Keratinocyte (primary cell): ENCODE measurements around the gene EFNB3. TPM values are rescaled to one million over a fixed set of nuclear protein-coding genes. Genes with fewer than 3 reads are reported as not detected.

Source experiments
- DNase-seq: peaks from one replicate; pipeline ENCODE4 v3.0.0-alpha.2; 2011; ENCODE audit warnings: low read depth, missing footprints, low spot score
- FAIRE-seq: peaks from 2 replicates; lab custom pipeline; 2011; peaks lifted over from hg19 to GRCh38; lab: Jason Lieb, UNC
- H2AFZ ChIP-seq: 2 replicates; pipeline ENCODE4 v1.6.0; 2012; ENCODE audit warnings: low read length, control low read depth, inconsistent platforms; ENCODE audit not compliant: control insufficient read depth
- H3K27ac ChIP-seq: 2 replicates; pipeline ENCODE4 v1.5.1; 2011; ENCODE audit warnings: low read length; ENCODE audit not compliant: control insufficient read depth, insufficient read depth
- H3K27me3 ChIP-seq: 3 replicates; pipeline ENCODE4 v1.6.0; 2011; ENCODE audit warnings: low read length; ENCODE audit not compliant: control insufficient read depth, insufficient read depth; ENCODE audit errors: extremely low read depth
- H3K36me3 ChIP-seq, 2 experiments: 2 replicates in 1 of 2; 3 replicates in 1 of 2; pipeline ENCODE4 v1.5.1; 2011; ENCODE audit warnings: low read length in 2 of 2, mild to moderate bottlenecking in 1 of 2; ENCODE audit not compliant: control insufficient read depth in 2 of 2, insufficient read depth in 2 of 2; ENCODE audit errors: extremely low read depth in 1 of 2
- H3K4me1 ChIP-seq: 3 replicates; pipeline ENCODE4 v1.5.1; 2011; ENCODE audit warnings: low read length; ENCODE audit not compliant: control insufficient read depth, insufficient read depth; ENCODE audit errors: extremely low read depth
- H3K4me2 ChIP-seq: 3 replicates; pipeline ENCODE4 v1.6.0; 2011; ENCODE audit warnings: low read depth, low read length; ENCODE audit not compliant: control insufficient read depth, insufficient read depth; ENCODE audit errors: extremely low read depth
- H3K4me3 ChIP-seq, 3 experiments: fragments of 200-600 bp in 1 of 3; sonication (generic) in 1 of 3; 2 replicates in 2 of 3; 3 replicates in 1 of 3; pipeline ENCODE4 v1.5.1; 2011 to 2016; ENCODE audit warnings: low read length in 3 of 3, mild to moderate bottlenecking in 3 of 3, control low read depth in 2 of 3, inconsistent platforms in 1 of 3, low read depth in 1 of 3, mixed read lengths in 1 of 3, mixed run types in 1 of 3, moderate library complexity in 1 of 3; ENCODE audit not compliant: control insufficient read depth in 2 of 3, insufficient read depth in 2 of 3; ENCODE audit errors: extremely low read depth in 1 of 3
- H3K79me2 ChIP-seq: 2 replicates; pipeline ENCODE4 v1.6.0; 2012; ENCODE audit warnings: low read length; ENCODE audit not compliant: control insufficient read depth, insufficient read depth
- H3K9ac ChIP-seq: 3 replicates; pipeline ENCODE4 v1.6.0; 2011; ENCODE audit warnings: low read length; ENCODE audit not compliant: control insufficient read depth, insufficient read depth; ENCODE audit errors: extremely low read depth
- H3K9me1 ChIP-seq: 3 replicates; pipeline ENCODE4 v1.6.0; 2011; ENCODE audit warnings: low read length; ENCODE audit not compliant: control insufficient read depth, insufficient read depth; ENCODE audit errors: extremely low read depth
- H3K9me3 ChIP-seq: 2 replicates; pipeline ENCODE4 v1.5.1; 2012; ENCODE audit warnings: low read depth, low read length; ENCODE audit not compliant: control insufficient read depth
- H4K20me1 ChIP-seq: 3 replicates; pipeline ENCODE4 v1.6.0; 2011; ENCODE audit warnings: low read length; ENCODE audit not compliant: control insufficient read depth, insufficient read depth; ENCODE audit errors: extremely low read depth
- EZH2 ChIP-seq: IDR thresholded peaks from one replicate; pipeline ENCODE4 v1.6.1; 2012; ENCODE audit warnings: inconsistent platforms, mild to moderate bottlenecking, low read length, moderate library complexity
- dilution Hi-C: fragments of 300-500 bp; cut with MboI; formaldehyde crosslinking; loops from one replicate; pipeline ENCODE4 v1.7.0; 2020; ENCODE audit warnings: low sequenced_read_pairs; ENCODE audit not compliant: extremely low pct_ligation_motif_present
- polyA plus RNA-seq, 5 experiments: library from polyadenylated mRNA; depleted of rRNA in 3 of 5; stranded (reverse) in 3 of 5; stranded (forward) in 1 of 5; unstranded in 1 of 5; fragments of >200 nt; gene quantifications; 1 replicate in 1 of 5; 2 replicates in 3 of 5; 3 replicates in 1 of 5; pipeline versions ENCODE4 v1.2.1 to v1.2.3, GENCODE V29; 2011 to 2012; ENCODE audit warnings: missing spikeins in 2 of 5, low read depth in 1 of 5, low replicate concordance in 1 of 5
- TF ChIP-seq, protein P1 (sequence below), 3 experiments: IDR thresholded peaks in 1 of 3; conservative IDR thresholded peaks in 1 of 3; optimal IDR thresholded peaks in 1 of 3; 2 replicates in 2 of 3; 3 replicates in 1 of 3; pipeline versions ENCODE3 to v1.5.1; 2011; ENCODE audit warnings: low read length in 3 of 3, mild to moderate bottlenecking in 3 of 3, moderate library complexity in 2 of 3, control low read depth in 1 of 3, inconsistent platforms in 1 of 3; ENCODE audit not compliant: insufficient read depth in 2 of 3; ENCODE audit errors: extremely low read depth in 1 of 3

EFNB3 gene
- polyA plus RNA-seq, 1 donor (not counting 4 experiments of a cell fraction or from before 2014, with no cell fraction given): 4.1 TPM

DNA sequence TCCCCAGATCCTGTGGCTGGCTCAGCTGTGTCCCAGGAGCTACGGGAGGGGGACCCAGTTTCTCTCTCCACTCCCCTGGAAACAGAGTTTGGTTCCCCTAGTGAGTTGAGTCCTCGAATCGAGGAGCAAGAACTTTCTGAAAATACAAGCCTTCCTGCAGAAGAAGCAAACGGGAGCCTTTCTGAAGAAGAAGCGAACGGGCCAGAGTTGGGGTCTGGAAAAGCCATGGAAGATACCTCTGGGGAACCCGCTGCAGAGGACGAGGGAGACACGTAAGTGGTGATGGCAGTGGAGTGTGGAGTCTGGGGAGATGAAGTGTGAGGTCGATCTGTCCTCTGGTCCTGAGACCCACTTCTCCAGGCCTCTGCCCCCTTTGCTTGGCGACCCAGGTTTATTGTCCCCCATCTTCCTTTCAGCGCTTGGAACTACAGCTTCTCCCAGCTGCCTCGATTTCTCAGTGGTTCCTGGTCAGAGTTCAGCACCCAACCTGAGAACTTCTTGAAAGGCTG is 16.1 kb upstream of the EFNB3 start:
- DNase-seq: no peak
- no peaks in the 10 kb centered on the region for H3K27me3 ChIP-seq
- peaks cover 18% of the 10 kb centered on the region for H3K4me1 ChIP-seq
- H2AFZ ChIP-seq: peak overlapping the region; percentile 93
- H3K79me2 ChIP-seq: peaks cover 39% of the 10 kb centered on the region
- peak overlapping the region; percentile 90 for H3K9ac ChIP-seq
- dilution Hi-C loops: no loop called here
- H3K4me2 ChIP-seq: peak overlapping the region; percentile 94
- H3K27ac ChIP-seq: peak overlapping the region; percentile 65
- TF ChIP-seq, protein P1, sequence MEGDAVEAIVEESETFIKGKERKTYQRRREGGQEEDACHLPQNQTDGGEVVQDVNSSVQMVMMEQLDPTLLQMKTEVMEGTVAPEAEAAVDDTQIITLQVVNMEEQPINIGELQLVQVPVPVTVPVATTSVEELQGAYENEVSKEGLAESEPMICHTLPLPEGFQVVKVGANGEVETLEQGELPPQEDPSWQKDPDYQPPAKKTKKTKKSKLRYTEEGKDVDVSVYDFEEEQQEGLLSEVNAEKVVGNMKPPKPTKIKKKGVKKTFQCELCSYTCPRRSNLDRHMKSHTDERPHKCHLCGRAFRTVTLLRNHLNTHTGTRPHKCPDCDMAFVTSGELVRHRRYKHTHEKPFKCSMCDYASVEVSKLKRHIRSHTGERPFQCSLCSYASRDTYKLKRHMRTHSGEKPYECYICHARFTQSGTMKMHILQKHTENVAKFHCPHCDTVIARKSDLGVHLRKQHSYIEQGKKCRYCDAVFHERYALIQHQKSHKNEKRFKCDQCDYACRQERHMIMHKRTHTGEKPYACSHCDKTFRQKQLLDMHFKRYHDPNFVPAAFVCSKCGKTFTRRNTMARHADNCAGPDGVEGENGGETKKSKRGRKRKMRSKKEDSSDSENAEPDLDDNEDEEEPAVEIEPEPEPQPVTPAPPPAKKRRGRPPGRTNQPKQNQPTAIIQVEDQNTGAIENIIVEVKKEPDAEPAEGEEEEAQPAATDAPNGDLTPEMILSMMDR (optimal IDR thresholded peaks at IDR 0.05 in 1 of 3, IDR thresholded peaks at IDR 0.05 in 1 of 3, conservative IDR thresholded peaks at IDR 0.05 in 1 of 3; ENCODE audit: extremely low read depth in 1 of 3, insufficient read depth in 2 of 3, low read length in 3 of 3): no peak
- TF ChIP-seq EZH2: no peak
- no peak for FAIRE-seq
- H3K4me3 ChIP-seq: peak overlapping the region; percentile 73 to 99 (median 97)
- peaks cover 7% of the 10 kb centered on the region in 2 experiments for H3K36me3 ChIP-seq
- no peaks in the 10 kb centered on the region for H3K9me3 ChIP-seq
- H4K20me1 ChIP-seq: no peaks in the 10 kb centered on the region
- peaks cover 2% of the 10 kb centered on the region for H3K9me1 ChIP-seq

GRCh38 chr17:7695586-7695985 is 9.4 kb upstream of the EFNB3 start:
- Histone ChIP-seq H3K79me2 (no peaks in the 10 kb centered on the region), H3K27me3 (no peaks in the 10 kb centered on the region), H3K9me1 (no peaks in the 10 kb centered on the region), H2AFZ (no peak overlapping the region), H3K4me3 (no peak overlapping the region), H3K27ac (no peak overlapping the region), H3K9ac (no peak overlapping the region), H4K20me1 (no peaks in the 10 kb centered on the region), H3K4me2 (no peak overlapping the region), H3K4me1 (no peaks in the 10 kb centered on the region), H3K36me3 (peaks cover 4 to 12% of the 10 kb centered on the region in 2 experiments), H3K9me3 (no peaks in the 10 kb centered on the region)
- no peak for DNase-seq
- FAIRE-seq: no peak
- TF ChIP-seq, protein P1 (optimal IDR thresholded peaks at IDR 0.05 in 1 of 3, IDR thresholded peaks at IDR 0.05 in 1 of 3, conservative IDR thresholded peaks at IDR 0.05 in 1 of 3; ENCODE audit: extremely low read depth in 1 of 3, insufficient read depth in 2 of 3, low read length in 3 of 3): no peak
- no peak for TF ChIP-seq EZH2
- dilution Hi-C loops: no loop called here
